Large intestine (tissue), 3 donors: ENCODE results near the gene FGF14. TPM values are rescaled to one million over a fixed set of nuclear protein-coding genes. Genes with fewer than 3 reads are reported as not detected.

Source experiments
- DNase-seq, 2 donors: peaks; one replicate each; pipeline versions ENCODE4 v3.0.0 to v3.0.0-alpha.2; 2013
- H3K27ac ChIP-seq: one replicate; pipeline ENCODE4 v1.5.1; 2013; ENCODE audit warnings: low read length
- H3K27me3 ChIP-seq: 2 replicates; pipeline ENCODE4 v1.6.1; 2013; ENCODE audit warnings: low read length; ENCODE audit not compliant: control insufficient read depth, insufficient read depth
- H3K36me3 ChIP-seq: 2 replicates; pipeline ENCODE4 v1.6.1; 2013; ENCODE audit warnings: low read length; ENCODE audit not compliant: control insufficient read depth, insufficient read depth
- H3K4me1 ChIP-seq: one replicate; pipeline ENCODE4 v1.6.1; 2013; ENCODE audit warnings: low read length; ENCODE audit not compliant: control insufficient read depth, insufficient read depth
- H3K4me3 ChIP-seq: one replicate; pipeline ENCODE4 v1.5.1; 2013; ENCODE audit warnings: low read length
- H3K9me3 ChIP-seq: one replicate; pipeline ENCODE4 v1.6.1; 2013; ENCODE audit warnings: mild to moderate bottlenecking, low read depth, low read length, moderate library complexity; ENCODE audit not compliant: control insufficient read depth
- whole genome bisulfite sequencing: methylation state at CpG from one replicate; pipeline ENCODE4 v1.1.5; 2013; ENCODE audit warnings: low lambda C conversion rate; ENCODE audit not compliant: insufficient coverage; 5-methylcytosine and 5-hydroxymethylcytosine counted together
- polyA plus RNA-seq: library from polyadenylated mRNA; unstranded; fragments of 120-200 nt; gene quantifications from one replicate; pipeline ENCODE4 v1.2.1, GENCODE V29; 2013

Gene FGF14
- polyA plus RNA-seq, 1 donor = 2.1 TPM

DNA sequence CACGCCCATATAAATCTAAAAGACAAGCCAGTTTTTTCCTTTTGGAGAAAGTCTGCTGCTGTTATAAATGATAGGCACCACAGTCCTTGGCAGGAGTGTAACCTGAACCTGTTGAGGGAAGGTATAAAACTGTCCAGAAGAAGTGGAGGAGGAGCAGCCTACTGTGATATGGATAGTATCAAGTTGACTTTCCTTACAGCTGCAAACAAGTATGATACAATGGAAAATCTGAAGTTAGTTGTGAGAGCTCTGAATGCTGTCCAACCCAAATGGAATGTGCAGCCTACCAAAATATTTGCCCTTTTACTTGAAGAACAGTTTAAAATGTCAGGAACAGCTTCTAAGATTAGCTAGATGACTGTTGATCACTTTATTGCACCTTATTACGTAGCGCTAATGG lies 399.6 kb downstream of the FGF14 start:
- no CpG with 5 or more reads among the region's 3 CpGs for WGBS
- Histone ChIP-seq H3K4me3 (no peak overlapping the region), H3K4me1 (no peaks in the 10 kb centered on the region), H3K27me3 (no peaks in the 10 kb centered on the region), H3K36me3 (no peaks in the 10 kb centered on the region), H3K9me3 (no peaks in the 10 kb centered on the region), H3K27ac (no peak overlapping the region)
- no peak for DNase-seq

DNA sequence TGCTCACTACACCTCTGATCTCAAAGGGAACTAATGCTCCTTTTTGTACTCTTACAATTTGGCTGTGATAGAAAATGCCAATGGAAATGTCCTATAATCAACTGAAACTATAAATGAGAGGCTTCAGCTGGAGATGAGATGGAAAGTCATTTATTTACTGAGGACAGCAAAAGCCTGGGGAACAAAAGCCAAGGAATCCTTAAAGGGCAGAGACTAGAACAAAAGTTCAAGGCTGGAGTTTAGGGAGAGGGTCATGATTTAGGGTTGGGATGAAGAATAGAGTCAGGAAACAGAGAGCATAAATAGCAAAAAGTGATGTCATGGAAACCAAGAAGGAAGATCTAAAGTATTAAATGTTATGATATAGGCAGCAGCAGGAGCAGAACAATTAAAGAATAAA lies 401.1 kb downstream of the FGF14 start:
- Histone ChIP-seq H3K27me3 (no peaks in the 10 kb centered on the region), H3K4me3 (no peak overlapping the region), H3K4me1 (no peaks in the 10 kb centered on the region), H3K27ac (no peak overlapping the region), H3K9me3 (no peaks in the 10 kb centered on the region), H3K36me3 (no peaks in the 10 kb centered on the region)
- no peak for DNase-seq

GRCh38 chr13:101998129-101998528 lies 403.7 kb downstream of the FGF14 start:
- DNase-seq = no peak
- 100% methylated on average over 1 of the region's 1 CpG for WGBS
- Histone ChIP-seq H3K27me3 (no peaks in the 10 kb centered on the region), H3K4me3 (no peak overlapping the region), H3K4me1 (no peaks in the 10 kb centered on the region), H3K36me3 (no peaks in the 10 kb centered on the region), H3K9me3 (no peaks in the 10 kb centered on the region), H3K27ac (no peak overlapping the region)

DNA sequence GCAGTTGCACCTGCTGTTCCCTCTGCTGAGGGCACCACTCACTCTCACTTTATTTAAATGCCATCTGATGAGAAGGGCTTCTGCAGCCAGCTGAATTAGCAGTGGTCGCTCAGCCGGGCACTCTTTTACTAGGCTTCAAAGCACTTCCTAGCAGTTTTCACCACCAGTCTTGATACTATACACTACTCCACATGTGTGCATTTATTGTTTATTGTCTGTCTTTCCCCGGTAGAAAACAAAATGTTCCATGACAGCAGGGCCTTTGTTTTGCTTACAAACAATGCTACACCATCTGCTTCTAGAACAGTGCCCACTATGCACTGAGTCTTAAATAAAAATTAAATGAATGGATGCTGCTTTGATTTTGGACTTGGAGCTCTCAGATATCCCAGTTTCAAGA lies 404.9 kb downstream of the FGF14 start:
- no peaks in the 10 kb centered on the region for H3K27me3 ChIP-seq
- H3K36me3 ChIP-seq = no peaks in the 10 kb centered on the region
- no peaks in the 10 kb centered on the region for H3K9me3 ChIP-seq
- H3K4me1 ChIP-seq = no peaks in the 10 kb centered on the region
- no peak for DNase-seq
- no CpG with 5 or more reads among the region's 3 CpGs for WGBS
- H3K4me3 ChIP-seq = no peak overlapping the region
- H3K27ac ChIP-seq = no peak overlapping the region

DNA sequence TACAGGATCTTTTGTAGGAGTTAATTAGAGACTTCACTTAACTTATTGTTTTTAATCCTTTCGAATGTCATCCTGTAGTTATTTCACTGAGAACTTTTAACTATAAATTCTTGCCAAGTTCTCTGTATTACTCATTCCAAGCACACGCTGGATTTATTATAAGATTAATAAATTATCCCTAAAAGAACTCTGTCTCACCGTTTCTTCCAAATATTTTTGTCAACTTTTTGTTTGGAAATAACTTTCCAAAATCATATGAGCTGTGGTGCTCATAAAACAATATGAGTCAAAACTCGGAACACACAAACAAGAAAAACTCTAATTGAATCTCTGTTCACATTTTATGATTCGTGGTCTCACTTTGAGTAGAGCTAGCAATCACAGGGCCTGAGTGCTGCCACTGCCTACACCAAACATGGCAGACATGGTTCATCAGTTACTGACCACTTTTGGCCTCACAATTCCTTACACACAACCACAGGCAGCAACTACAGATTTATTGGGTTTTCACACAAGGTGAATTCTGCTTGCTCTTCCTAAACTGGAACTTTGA lies 412.0 kb downstream of the FGF14 start:
- WGBS = 94% methylated on average over 4 of the region's 5 CpGs

GRCh38 chr13:101988140-101988539 lies 413.7 kb downstream of the FGF14 start:
- Histone ChIP-seq H3K4me3 (no peak overlapping the region), H3K9me3 (no peaks in the 10 kb centered on the region)
- WGBS = no CpG with 5 or more reads among the region's 4 CpGs

More for the DNA sequence above, 412.0 kb downstream of the FGF14 start:
- no peaks in the 10 kb centered on the region for H3K4me1 ChIP-seq
- no peaks in the 10 kb centered on the region for H3K27me3 ChIP-seq
- no peak overlapping the region for H3K27ac ChIP-seq
- no peak overlapping the region for H3K4me3 ChIP-seq
- DNase-seq = no peak
- no peaks in the 10 kb centered on the region for H3K9me3 ChIP-seq
- H3K36me3 ChIP-seq = no peaks in the 10 kb centered on the region

DNA sequence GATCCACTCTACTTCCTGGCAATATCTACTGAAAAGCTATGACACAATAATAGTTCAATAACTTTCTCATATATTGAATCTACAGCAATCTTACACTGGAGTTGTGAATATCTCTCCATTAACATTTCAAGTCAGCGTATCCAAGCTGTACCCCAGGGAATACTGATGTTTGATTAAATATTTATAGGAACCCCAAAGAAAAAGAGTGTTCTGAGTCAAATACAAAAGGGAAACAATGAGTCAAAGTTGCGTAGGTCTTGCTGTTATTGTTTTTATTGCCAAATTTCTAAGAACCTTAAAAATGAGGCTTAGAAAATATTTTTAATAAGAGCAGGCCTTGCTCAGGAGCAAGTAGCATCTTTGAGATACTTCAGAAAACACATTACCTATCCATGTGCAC lies 415.5 kb downstream of the FGF14 start:
- WGBS = 90% methylated on average over 1 of the region's 2 CpGs
- Histone ChIP-seq H3K9me3 (no peaks in the 10 kb centered on the region), H3K4me3 (no peak overlapping the region), H3K27me3 (no peaks in the 10 kb centered on the region), H3K36me3 (no peaks in the 10 kb centered on the region), H3K27ac (no peak overlapping the region), H3K4me1 (no peaks in the 10 kb centered on the region)
- DNase-seq = no peak

More at GRCh38 chr13:101988140-101988539, 413.7 kb downstream of the FGF14 start:
- H3K27ac ChIP-seq = no peak overlapping the region
- no peaks in the 10 kb centered on the region for H3K36me3 ChIP-seq
- DNase-seq = no peak
- no peaks in the 10 kb centered on the region for H3K27me3 ChIP-seq
- H3K4me1 ChIP-seq = no peaks in the 10 kb centered on the region

GRCh38 chr13:101985321-101985720 lies 416.5 kb downstream of the FGF14 start:
- WGBS = 84% methylated on average over 3 of the region's 3 CpGs
- DNase-seq = no peak
- Histone ChIP-seq H3K9me3 (no peaks in the 10 kb centered on the region), H3K36me3 (no peaks in the 10 kb centered on the region), H3K27ac (no peak overlapping the region), H3K4me1 (no peaks in the 10 kb centered on the region), H3K4me3 (no peak overlapping the region), H3K27me3 (no peaks in the 10 kb centered on the region)

GRCh38 chr13:101982903-101983302 lies 418.9 kb downstream of the FGF14 start:
- DNase-seq = no peak
- Histone ChIP-seq H3K9me3 (no peaks in the 10 kb centered on the region), H3K27ac (no peak overlapping the region), H3K4me1 (no peaks in the 10 kb centered on the region), H3K36me3 (no peaks in the 10 kb centered on the region), H3K27me3 (no peaks in the 10 kb centered on the region), H3K4me3 (no peak overlapping the region)

DNA sequence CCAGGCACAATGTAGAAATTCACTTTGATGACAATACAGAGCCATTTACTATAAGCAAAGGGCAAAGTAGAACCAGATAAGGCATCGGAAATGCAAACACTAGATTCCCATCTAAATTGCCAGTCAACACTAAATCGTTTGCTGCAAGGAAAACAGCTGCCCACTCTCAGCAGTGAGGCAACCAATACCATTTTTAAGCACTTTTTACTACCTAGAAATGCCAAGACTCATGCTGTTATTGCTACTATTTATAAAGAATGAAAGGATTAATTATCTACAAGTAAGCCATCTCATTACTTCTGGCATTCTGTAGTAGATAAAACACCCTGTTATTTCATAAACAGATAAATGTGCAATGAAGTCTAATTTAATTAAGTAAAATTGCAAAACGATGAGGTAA lies 422.0 kb downstream of the FGF14 start:
- 58% methylated on average over 2 of the region's 3 CpGs for WGBS
- no peaks in the 10 kb centered on the region for H3K4me1 ChIP-seq
- H3K9me3 ChIP-seq = no peaks in the 10 kb centered on the region
- no peak for DNase-seq
- H3K36me3 ChIP-seq = no peaks in the 10 kb centered on the region
- H3K4me3 ChIP-seq = no peak overlapping the region
- no peaks in the 10 kb centered on the region for H3K27me3 ChIP-seq
- no peak overlapping the region for H3K27ac ChIP-seq

DNA sequence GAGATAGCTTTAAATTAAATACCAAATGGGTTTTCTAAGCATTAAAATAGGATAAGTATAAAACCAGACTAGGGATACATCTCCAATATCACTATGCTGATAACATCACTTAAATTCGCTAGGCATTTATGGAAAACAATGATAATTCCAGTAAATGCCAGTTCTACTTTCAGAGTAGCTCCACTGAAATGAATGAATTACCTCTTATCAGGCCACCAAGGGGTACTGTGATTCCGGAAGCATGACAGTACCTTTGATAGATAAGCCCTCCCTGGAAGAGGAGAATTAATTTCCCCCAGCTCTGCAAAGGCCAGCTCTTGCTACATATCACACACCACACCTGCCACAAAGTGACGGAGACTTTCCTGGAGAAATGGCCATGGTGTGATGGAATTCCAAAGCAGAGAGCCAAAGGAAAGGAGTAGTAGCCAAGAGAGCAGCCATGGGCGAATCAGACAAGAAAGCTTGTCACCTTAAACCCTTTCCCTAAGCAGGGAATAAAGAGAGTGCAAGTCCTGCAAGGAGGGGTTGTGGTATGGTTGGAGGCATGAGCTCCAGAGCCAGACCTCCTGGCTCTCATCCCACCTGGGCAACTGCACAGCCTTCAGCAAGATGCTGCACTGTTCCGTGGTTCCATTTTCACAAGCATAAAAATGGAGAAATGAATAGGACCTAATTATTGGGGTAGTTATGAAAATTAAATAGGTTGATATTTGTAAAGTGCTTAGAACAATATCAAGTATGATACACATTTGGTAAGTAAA lies 423.1 kb downstream of the FGF14 start:
- Histone ChIP-seq H3K4me1 (no peaks in the 10 kb centered on the region), H3K4me3 (no peak overlapping the region), H3K9me3 (no peaks in the 10 kb centered on the region), H3K27me3 (no peaks in the 10 kb centered on the region), H3K27ac (no peak overlapping the region), H3K36me3 (no peaks in the 10 kb centered on the region)
- WGBS = no CpG with 5 or more reads among the region's 5 CpGs
- no peak for DNase-seq
